Activated CD4-positive, alpha-beta T cell treated with anti-CD3 and anti-CD28 coated beads, Interleukin-10, Interleukin-2, amounts not matched to agents 100 ng/mL and 50 ng/mL, durations not matched to agents 16 hours and 8 hours (primary cell): ENCODE measurements around the gene FAAH.

Experiments
- DNase-seq: peaks from one replicate; pipeline ENCODE4 v3.0.0-alpha.2; 2020

Gene FAAH

DNA sequence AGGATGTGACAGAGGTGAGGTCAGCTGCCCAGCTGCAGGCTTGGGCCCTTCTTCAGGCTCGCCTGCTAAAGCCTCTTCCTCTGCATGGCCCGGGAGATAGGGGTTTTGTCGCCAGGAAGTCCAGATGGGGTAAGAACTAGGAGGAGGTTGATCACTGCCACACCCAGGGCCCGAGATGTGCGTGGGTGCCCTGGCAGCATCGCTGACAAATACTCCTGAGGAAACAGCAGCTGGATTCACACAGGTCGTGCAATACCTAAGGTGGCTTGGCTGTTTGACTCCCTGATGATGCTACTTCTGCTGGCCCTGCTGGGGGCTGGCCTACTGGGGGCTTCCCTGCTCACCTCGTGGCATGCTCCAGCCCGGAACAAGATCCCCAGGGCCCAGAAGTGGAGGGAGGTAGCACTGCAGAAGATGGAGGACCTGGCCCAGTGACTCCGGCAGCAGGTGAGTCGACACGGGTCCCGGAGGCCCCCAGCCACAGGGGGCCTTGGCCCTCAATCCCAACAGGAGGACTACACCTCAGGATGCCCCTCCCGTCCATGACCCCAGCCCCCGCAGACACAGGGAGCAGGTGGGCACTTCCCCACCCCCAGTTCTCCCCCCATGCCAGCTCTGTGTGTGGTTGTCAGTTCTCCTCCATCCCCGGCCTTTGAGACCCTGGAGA is 29.6 kb downstream of the FAAH start:
- DNase-seq, result no peak

DNA sequence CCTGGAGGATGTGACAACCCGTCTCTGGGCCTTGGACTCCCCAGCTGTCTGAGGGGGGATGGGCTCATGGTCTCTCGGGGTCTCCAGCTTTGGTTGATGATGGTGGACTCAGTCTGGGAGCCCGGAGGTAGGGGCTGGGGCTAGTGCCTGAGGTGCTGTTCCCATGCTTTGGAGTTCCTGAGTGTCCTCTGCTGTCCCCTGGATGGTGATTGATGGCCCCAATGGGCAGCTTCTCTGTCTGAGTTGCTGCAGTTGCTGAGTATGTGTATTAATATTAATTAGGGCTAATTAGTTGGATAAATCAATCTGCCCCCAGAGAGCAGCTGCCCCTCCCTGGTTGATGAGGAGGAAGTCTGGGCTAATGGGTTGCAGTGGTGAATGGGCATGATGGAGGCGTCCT is 30.6 kb downstream of the FAAH start:
- no peak for DNase-seq

DNA sequence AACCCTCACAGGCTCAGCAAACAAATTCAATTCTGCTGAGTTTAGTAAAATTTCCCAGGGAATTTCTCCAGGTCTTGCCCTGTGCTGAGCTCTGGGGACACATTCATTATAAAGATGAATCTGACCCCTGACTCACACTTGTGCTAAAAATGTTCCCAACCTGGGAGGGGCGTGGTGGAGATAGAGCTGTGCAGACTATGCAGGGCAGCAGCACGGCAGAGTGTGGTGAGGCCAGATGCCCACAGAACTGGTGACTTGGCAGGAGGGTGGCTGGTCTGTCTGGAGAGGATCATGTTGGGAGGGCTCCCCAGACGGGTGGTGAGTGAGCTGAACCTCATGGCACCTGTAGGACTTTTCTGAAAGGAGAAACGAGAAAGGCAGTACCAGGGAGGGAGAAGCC is 31.6 kb downstream of the FAAH start:
- DNase-seq, result no peak

DNA sequence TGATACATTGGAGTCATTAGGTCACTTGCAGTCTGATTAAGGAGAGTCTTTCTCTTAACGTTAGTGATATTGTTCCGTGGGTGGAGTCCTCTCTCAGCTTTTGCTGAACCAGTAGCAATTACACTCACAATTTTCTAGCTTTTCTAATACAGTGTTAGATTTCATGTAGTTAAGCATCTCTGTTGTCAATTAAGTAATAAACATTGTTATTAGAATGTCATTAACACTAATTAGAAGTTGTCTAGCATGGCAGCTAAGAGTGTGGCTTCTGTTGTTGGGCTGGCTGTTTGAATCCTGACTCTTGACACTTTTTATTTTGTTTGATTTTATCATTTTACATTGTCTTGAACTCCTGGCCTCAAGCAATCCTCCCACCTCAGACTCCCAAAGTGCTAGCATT is 33.4 kb downstream of the FAAH start:
- DNase-seq, result no peak

DNA sequence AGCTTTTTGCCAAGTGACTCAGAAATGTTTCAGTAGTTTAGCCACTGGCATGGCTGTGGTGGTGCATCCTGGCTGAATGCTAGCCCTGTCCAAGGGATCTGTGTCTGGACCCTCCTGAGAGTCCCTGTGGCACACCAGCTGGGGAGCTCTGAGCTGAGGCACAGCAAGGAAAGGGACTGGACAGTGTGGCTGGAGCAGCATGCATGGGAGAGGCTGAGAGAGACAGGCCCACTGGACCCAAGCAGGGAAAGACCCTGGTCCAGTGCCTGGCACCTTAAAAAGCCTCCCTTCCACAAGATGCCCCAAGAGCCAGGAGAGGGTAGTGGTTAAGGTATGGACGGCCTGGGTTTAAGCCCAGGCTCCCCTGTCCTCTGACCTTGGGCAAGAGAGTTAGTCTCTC is 35.3 kb downstream of the FAAH start:
- DNase-seq, result no peak

DNA sequence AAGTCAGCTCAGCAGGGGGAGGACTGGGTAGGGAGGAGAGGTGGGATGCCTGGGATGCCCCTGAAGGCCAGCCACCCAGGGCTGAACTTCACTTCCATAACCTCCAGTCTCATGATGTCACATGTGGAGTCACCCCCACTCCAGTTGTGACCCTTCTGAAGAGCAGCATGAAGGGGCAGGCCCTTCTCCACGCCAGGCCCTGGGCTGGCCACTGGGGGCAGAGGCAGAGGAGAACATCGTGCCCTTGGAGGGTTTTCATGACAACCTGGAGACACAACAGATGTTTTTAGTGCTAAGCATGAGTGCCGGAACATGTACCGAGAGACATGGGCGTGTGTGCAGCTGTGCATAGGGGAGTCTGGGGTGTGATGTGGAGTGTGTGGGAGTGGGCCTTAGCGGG is 37.6 kb downstream of the FAAH start:
- no peak for DNase-seq

DNA sequence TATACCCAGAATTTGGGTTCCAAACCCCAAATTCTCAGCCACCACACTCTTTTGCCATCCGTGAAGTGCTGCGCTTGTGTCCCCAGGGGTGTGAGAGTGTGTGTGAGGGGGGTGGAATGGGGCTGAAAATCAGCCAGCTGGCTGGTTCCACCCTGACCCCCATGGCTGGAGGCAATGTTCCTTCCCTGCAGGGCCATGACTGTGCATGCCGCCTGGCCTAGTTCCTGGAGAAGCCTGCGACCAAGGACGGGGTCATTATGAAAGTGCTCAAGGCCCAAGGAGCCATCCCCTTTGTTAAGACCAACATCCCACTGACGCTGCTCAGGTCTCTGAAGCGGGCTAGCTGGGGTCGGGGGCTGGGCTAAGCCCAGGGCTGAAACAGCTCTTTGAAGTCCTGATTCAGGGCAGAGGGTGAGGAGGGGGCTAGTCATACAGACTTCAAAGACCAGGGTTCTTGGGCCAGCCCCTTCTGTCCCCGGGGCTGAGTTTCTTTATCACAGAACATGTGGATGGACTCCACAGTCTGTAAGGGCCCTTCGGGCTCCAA is 38.7 kb downstream of the FAAH start:
- DNase-seq, result no peak

DNA sequence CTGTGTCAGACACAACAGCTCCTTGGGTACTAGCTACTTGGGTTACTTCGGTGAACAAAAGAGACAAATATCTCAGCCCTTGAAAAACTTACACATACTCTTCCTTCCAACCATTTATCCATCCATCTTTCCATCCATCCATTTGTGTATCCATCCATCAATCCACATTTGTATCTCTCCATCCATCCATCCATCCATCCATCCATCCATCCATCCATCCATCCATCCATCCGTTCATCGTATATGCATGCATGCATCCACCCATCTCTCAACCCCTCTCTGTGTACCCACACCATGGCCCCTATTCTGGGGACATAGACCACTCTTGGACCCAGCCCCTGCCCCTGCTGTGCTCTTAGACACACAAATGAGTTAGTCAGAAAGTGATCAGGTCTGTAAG is 40.2 kb downstream of the FAAH start:
- no peak for DNase-seq

DNA sequence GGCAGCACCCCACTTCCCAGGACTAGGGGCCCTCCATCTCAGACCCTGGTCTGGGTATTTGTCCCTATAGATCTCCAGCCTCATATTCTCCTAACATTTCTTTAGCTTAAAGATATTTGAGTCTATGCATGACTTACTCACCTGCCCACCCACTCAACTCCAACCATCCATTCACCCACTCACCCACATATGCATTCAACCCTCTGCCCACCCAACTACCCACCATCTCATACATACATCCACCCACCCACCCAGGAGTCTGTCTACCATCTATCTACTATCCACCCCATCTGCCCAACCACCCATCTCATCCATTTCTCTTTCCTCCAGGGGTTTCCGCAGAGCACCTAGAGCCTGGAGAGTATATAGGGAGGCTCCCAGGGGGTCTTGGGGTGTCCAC is 42.7 kb downstream of the FAAH start:
- DNase-seq, result no peak

DNA sequence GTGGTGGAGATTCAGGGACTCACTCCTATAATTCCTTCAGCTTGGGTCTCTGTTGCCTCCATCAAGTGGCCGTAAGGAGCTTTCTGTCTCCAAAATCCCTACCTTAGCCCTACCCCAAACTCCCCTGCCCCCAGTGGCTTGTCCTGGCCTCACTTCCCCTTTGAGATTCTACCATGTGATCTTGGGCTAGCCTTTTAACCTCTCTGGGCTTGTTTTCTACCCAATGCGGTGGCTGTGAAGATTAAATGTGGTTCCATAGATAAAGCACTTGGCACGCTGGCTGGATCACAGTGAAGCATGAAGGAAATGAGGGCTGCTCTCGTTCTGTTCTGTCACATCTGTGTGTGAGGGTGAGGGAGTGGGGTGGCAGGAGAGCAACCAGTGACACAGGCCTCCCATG is 43.6 kb downstream of the FAAH start:
- DNase-seq, result no peak

DNA sequence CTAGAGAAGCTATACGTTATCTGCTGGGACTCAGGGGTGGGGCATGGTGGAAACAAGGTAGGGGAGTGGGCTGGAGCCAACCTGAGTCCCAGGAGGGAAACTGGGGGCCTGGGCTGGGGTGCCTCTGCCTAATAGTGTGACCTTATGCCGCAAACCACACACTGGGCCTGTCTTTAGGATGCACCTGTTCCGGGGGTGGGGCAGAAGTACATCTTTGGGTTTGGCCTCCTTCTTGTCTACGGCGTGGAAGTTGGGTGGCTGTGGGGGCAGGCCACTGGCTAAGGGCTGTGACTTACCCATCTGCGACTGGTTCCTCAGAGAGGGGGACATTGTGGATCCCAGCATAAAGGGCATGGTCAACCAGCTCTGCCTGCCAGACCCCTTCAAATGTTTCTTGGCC is 44.2 kb downstream of the FAAH start:
- no peak for DNase-seq

DNA sequence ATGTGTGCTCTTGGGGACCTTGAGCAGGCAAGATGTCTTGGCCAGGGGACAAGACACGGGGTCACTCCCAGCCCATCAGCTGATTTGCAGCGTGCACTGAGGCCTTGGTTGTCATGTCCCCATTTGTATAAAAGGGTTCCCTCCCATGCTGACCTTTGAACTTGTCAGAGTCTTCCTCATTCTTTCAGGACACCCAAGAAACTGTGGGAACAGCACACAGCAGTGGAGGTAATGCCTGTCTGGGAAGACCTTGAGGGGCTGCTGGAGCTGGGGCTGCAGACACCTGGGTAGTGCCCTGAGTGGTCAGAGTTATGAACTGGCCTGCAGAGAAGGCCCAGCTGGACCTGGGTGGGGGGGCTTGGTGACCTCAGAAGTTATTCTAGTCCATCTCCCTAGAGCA is 46.4 kb downstream of the FAAH start:
- no peak for DNase-seq

DNA sequence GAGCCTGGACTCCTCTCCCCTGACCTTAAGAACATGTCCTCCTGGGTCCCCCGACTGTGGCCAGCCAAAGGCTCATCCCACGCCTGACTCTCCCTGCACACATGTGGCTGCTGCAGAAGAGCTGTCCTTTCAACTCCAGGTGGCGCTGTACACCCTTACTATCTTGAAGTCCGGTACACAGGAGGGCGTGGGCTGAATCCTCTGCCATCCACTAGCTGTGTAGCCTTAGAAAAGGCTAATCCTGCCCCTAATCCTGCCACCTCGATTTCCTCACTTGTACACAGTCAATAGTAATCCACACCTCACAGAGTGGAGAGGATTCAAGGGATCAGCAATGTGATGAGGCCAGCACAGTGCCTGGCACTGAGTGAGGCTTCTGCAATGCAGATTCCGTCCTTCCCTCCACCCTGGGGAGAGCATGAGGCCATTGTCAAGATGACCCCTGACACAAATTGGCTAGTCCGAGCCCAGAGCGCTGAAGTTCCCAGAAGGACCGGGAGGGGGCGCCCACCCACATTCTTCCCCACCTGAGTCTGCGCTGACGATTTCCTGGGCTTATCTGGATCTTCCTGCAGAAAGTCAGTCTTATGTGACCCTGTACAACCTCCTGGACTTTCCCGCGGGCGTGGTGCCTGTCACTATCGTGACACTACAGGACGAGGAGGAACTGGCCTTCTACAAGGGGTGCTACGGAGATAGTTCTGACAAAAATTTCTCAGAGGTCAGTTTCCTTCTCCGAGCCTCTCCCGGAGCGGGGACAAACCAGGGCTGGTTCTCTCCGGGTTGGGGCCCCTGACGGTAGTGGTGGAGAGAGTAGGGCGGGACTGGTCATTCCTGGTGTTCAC is 48.4 kb downstream of the FAAH start:
- DNase-seq, result peak; percentile 76

DNA sequence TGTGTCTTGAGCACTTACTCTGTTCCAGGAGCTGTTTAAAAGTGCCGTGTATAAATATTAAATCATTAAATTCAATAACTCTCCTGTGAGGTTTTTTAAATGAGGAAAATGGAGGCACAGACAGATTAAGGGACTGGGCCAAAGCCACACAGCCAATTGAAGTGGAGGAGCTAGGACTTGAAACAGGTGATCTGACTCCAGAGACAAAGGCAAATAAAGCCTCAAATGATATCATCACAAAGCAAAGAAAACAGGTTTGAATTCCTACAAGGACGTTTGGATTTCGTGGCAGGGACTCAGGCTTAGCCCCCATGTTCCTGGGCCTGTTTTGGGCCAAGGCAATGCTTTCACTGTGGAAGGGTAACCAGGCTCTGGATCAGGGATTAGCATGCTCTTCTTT is 50.3 kb downstream of the FAAH start:
- DNase-seq, result no peak

DNA sequence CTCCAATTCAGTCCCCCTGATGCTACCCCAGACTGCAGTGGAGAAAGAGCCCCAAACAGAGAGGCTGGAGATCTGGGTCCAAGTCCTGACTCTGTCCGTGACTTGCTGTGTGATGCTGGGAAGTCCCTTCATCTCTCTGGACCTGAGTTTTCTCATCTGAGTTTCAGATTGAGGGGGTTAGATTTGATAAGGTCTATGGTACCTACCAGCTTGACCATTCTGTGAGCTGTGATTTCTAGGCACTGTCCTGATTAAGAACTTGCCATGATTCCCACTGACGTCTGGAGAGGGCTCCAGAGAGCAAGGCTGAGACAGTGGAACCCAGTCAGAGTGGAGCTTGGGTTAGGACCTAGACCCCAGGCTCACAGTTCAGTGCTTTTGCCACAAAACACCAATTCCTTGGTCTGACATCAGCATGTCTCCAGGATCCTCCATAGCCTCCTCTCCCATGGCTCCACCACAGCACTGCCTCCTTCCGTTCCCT is 51.7 kb downstream of the FAAH start:
- DNase-seq, result no peak

DNA sequence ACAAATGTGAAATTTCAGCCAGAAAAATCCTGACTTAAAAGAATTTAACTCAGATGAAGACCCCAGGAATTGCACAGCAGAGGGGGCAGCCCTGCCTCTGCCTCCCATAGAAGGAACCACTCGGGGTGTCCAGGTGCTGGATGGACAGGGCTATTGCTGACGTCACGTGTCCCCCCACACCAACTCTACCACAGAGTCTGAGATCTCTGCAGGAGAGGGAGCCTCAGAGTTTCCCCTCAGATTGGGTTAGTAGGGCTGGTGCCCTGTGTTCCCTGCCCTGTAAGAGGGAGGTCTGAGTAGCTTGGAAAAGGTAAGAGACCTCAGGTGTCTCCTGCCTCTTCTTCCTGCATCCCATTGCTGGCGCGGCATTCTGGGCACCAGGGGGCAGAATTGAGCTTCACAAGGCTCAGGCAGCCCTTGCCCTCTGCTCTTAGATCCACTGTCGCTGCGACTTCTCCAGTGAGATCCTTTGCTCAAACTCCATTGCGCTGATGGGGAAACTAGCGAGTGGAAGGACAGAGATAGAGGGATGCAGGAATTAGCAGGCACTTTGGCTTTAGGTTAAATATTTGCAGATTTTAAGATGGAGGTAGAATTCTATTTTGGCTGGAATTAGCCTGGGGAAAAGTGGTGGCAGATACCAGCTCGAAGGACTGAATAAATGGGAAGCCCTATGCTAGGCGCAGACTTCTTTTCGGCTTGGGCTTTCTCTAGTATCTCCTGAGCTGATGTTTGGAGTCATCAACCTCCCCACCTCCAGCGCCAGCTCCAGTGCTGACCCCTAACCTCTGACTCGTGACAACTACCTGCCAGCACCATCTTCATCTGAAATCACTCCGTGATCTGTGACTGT is 52.8 kb downstream of the FAAH start:
- DNase-seq, result peak; percentile 80

DNA sequence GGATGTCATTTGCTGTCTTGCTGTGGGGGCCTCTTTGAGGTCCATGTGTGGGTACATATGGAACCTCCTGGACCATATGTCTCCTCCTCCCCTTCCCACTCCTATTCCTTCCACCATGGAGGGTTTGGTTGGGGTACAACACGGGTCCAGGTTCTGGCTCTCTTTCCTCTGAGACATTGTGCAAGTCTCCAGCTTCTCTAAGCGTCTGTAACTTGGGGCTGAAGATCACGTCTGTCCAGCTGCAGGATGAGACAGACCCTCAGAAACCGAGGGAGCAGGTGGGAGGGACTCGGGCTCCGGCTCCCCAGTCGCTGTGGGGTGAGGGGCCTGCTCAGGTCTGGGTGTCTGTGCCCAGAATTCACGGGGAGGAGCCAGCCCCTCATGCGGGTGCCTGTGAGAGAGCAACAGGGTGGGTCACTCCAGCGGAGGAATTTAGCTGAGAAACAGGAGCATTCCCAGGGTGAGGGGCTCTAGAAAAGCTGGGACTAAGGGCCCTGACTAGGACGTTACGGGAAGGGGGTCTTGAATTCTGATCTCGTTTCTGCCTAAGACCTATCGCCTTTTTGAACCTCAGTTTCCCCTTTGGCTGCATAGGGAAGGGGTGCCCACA is 53.5 kb downstream of the FAAH start:
- DNase-seq, result no peak

DNA sequence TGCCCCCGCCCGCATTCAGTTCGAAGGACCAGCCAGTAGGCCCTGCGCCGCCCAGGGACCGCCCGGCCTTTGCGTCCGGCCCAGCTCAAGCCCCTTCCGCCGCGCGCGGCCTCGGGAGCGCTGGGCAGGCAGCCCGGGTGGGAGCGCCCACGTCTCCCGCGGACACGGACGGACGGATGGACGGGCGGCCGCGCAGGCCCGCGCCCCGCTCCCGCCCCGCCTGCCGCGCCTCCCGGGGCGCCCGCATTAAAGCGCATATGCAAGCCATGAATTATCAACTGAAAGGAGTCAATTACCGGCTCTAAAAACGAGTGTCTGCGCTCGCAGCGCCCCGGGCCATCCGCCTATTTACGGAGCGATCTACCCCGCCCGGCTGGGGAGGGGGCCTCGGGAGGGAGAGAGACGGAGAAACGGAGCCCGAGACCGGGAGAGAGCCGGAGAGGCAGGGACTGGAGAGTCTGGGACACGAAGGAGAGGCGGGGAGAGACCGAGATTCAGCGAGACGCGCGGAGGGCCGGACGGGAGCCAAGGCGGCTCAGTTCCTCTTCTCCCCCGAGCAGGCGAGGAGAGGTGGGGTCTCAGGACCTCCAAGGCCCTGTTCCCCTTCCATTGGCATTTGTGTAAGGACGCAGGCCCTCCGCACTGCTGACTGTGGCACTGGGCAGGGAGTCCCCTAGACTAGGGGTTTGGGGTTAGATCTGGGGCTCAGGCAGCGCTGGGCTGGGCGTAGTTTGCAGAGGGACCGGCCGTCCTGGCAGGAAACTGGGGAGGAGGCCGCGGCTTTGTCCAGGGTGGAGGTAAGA is 54.2 kb downstream of the FAAH start:
- DNase-seq, result no peak

DNA sequence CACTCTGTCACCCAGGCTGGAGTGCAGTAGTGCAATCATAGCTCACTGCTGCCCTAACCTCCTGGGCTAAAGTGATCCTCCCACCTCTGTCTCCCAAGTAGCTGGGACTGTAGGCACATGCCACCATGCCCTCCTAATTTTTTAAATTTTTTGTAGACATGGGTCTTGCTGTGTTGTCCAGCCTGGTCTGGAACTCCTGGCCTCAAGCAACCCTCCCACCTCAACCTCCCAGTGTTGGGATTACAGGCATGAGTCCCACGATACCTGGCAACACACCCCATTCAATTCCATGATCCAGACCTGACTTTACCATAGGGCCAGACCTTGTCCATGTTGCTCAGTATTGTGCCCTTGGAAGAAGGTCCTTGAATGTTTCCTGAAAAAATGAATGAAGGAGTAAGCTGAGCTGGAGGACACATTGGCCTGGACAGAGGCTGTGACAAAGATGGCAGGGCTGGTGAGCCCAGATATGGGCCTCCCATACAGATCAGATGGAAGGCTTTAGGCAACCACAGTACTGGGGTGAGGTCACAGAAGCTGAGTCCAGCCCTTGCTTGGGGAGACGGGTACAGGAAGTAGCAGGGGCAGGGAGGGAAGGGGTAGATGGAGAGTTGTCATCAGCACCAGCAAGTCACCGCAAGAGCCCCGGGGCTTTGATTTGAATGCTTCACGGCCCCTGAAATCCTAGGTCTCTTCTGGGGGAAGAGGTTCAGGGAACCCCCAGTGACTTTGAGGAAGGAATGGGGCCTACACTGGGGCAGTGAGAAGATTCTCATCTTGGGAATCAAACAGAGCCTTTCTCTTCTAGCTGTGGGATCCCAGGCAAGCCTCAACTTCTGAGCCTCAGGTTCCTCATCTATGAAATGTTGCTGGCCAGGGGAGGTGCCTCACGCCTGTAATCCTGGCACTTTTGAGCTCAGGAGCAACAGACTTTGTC is 55.4 kb downstream of the FAAH start:
- DNase-seq, result peak; percentile 10

DNA sequence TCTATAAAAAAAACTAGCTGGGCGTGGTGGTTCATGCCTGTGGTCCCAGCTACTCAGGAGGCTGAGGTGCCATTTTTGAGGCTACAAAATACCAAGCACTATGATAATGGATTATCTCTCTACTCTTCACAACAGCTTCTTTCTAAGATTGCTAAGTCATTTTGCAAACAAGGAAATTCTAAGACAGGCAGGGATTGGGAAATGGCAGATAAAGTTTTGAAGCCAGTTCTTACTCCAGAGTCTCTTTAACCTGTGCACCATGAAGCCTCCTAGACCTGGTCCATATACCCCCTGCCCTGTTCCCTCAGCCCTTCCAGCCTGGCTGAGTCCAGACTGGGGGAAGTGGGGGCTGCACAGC is 56.0 kb downstream of the FAAH start:
- no peak for DNase-seq
